GM21367 (cell line): ENCODE data around the gene SMURF2.
"Not testable (repeated sequence)": the region's sequence is repeated elsewhere in the genome, so short reads cannot be mapped to it uniquely, and the experiment has no call there.

Source experiments
- ATAC-seq: cut with Tn5 transposase; IDR thresholded peaks from one replicate; pipeline ENCODE4 v1.9.1; 2021; ENCODE audit not compliant: unreplicated experiment

Gene SMURF2

DNA sequence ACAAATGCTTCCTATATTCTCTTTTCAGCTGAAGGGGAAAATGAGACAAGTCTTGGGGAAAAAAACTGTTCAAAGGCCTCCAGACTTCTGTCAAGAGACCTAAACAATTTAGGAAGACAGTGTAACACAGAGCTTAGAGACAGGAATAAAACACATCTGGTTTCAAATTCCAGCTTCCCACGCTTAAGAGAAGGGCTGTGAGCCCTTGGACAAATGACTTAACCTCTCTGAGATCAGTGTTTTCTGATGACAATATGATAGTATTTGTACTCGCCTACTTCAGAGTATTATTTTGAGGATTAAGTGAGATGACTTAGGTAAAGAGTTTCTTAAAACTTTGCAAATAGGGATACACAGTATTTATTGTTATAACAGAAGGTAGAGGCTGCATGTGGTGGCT, 29.5 kb downstream of the SMURF2 start:
- no peak for ATAC-seq

DNA sequence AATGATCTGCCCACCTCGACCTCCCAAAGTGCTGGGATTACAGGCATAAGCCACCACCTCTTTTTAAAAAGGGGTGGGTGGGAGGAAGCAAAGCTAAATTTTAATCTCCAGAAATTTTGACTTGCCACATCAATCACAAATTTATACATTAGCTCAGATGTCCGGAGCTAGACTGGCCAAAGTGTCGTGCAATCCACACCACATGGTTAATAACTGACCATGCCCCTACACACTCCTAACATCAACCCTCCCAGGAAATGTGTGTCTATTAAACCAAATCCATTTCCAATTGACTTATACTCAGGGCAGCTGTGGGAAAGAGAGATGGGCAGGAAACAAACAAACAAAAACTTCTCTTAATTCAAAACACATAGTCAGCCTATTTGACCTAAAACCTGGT, 29.9 kb downstream of the SMURF2 start:
- ATAC-seq: no peak

DNA sequence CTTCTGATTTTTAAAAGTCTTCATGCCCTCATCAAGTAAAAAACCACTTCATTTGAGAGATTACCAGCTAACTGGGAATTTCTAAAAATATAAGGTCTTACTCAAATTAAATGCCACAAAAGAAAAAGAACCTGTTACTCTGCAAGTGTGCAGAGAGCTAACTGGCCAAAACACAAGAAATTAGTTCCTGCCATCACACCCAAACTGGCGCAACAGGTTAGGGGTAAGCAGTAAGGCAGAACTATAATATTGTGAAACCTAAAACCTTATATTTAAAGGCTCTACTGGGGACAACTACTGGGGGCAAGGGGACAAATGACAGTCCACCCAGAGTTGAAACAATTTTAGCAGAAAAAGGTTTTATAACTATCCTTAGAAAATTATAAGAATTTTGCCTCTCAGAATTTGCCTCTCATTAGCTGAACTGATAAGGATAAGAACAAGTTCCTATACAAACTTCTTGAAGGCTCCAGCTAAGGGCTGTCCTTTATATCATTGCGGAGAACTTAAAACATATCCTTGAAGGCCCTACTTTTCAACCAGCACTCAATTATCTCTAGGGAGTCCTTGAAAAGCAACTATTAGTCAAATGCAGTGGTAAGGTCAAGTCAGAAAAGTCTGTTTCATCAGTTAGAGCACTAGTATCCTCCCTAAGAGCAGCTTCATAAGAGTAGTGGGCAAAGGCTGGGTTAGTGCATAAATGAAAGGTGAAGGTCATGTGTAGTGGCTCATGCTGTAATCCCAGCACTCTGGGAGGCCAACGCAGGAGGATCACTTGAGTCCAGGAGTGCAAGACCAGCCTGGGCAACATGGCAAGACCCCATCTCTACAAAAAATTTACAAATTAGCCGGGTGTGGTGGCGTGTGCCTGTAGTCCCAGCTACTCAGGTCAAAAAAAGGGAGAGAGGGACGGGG, 31.5 kb downstream of the SMURF2 start:
- ATAC-seq: no peak

DNA sequence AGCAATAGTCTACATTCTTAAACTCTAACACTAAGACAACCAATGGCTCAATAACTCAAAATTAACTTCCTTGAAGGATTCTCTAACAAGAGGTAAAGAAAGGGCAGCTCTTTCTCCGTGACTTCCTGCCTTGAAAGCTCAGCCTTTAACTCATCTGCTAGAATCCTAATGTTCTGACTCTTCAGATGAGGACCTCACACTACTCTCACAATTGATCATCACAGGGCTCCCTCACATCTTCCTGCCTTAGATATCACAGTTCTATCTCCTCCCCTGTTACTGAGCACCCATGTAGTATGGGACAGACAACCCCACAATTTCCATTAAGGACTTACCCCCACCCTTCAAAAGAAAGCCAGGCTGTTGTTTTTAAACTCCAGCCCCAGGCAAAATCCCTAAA, 33.5 kb downstream of the SMURF2 start:
- no peak for ATAC-seq

DNA sequence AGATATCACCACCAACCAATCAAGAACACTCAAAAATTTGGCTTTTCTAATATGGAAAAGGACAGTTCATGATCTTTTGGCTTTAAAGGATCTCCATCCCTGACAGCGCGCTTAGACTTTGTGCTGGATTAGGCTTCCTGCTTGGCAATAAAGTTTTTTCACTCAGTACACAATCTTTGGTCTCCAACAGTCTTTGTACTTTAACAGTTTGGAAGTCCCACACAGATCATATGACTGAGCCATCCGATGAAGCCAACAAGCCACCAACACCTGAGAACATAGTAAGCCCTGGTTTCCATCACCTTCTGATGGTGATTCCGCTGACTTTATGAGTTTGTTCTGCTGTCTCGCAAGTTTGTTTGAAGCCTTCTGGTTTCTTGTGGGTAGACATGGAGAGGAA, 34.3 kb downstream of the SMURF2 start:
- no peak for ATAC-seq

DNA sequence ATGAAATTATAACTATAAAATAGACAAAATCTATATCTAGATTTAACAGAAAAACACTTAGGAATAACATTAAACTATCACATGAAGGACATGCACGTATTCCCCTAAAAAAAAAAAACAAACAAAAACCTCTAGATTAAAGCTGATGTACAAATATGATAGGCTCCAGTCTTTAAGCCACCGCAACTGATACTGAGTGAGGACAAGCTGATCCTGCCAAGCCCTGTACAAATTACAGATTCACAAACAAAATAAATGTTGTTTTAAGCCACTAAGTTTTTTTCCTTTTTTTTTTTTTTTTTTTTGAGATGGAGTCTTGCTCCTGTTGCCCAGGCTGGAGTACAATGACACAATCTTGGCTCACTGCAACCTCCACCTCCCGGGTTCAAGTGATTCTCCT, 35.3 kb downstream of the SMURF2 start:
- no peak for ATAC-seq

DNA sequence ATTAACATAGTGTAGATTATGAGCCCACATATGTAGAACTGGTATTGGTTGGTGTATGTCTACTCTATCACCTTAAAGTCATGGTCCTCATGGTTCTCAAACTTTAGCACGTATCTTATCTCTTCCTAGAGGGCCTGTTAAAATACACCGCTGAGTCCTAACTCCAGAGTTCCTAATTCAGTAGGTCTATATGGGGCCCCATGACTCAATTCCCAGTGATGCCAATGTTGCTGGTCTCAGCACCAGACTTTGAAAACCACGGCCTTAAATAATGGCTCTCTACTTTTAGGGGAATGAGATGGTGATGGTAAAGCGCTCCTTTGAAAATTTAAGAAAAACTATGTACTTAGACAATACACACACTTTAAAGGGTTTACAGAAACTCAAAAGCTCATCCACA, 36.6 kb downstream of the SMURF2 start:
- no peak for ATAC-seq

DNA sequence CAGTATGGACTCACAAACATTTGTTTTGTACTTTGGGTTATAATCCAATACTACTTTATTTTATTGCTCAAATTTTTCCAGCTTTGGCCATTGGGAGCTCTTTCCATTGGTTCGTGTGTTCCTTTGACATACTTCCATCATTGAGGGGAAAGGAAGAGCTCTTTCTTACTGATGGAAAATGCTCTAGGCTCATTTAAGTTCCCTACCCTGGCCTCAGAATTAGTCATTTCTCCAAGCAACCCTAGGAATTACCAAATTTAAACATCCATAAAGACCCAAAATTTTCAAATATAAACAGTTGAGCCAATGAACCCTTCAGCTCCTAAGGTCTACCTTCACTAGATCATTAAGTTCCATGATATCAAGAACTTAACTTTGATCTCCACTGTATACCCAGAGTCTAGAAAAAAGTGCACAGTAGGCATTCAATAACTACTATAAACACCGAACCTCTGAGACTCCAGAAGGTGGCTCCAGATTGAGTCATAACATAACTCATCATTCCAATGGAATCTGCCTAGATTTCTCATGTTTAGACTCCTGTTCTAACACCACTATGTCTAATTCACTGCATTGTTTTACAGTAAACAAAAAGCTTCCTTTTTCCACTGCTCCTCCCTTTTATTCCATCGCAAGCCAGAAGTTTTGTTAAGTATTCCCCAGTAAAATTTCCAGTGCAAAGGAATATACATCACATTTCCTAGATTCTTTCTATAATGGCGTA, 39.0 kb downstream of the SMURF2 start:
- no peak for ATAC-seq

DNA sequence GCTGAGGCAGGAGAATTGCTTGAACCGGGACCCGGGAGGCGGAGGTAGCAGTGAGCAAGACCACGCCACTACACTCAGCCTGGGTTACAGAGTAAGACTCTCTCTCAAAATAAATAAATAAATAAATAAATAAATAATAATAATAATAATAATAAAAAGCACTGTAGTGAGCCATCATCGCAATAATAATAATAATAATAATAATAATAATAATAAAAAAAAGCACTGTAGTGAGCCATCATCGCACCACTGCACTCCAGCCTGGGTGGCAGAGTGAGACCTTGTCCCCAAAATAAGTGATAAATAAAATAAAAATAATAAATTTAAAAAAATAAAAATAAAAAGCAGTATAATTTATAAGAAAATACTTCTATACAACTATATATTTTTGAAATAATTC, 40.3 kb downstream of the SMURF2 start:
- ATAC-seq: no peak

DNA sequence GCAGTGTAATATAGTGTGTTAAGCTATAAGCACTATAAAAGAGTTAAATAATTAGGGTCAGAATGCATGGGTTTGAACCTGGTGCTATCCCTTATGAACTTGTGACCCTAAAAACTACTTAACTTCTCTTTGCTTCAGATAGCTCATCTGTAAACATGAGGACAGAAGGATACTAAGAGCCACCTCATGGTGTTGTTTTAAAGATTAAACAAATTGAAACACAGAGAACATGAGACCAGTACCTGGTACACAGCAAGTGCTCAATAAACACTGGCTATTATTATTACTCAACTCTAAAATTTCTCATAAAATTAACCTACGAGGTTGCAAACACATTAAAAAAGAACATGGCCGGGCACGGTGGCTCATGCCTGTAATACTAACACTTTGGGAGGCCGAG, 43.3 kb downstream of the SMURF2 start:
- no peak for ATAC-seq

DNA sequence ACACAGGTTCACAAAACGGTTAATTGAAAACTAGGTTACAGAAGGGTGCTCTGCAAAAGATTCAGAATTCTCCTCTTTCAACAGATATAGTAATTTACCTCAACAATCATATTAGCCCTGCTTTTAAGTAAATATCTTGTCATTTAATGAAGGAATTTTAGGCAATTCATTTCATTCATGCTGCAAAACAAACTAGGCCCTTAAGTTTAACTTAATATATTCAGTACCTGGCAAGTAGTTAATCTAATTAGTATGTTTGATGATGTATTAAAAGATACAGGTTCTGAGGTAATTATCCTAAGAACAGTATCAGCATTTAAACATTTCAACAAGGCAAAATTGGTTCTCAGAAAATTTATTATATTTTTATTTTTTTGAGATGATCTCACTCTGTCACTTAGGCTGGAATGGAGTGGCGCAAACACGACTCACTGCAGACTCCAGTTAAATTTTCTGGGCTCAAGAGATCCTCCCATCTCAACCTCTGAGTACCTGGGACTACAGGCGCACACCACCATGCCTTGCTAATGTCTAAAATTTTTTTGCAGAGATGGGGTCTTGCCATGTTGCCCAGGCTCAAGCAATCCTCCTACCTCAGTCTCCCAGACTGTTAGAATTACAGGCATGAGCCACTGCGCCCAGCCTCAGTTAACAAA, 44.9 kb downstream of the SMURF2 start:
- no peak for ATAC-seq

DNA sequence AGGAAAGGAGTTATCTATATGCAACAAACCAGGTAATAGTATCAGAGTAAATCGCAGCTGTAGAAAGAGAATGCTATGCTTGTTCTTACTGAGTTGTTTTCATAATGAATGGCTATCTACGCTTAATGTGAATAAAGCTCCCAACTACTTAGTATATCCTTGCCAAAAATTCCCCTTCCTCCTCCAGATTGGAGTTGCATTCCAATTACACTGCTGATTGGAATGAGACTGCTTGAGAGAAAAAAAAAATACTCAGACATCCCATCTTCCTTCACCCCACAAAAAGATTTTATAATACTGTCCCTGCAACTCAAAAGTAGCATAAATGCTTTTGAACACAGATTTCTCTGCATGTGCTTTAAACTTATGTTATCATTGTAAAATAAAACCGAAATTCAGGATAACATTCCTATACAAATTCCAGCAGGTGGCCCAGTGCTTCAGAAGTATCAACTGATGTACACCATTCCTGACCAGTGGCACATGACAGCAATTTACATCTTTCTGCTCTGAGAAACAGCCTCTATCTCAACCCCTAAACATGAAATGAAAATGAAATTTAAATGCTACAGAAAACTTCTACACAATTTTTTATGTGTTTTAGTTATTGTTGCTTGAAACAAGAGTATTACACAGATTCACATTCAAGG, 47.0 kb downstream of the SMURF2 start:
- no peak for ATAC-seq

DNA sequence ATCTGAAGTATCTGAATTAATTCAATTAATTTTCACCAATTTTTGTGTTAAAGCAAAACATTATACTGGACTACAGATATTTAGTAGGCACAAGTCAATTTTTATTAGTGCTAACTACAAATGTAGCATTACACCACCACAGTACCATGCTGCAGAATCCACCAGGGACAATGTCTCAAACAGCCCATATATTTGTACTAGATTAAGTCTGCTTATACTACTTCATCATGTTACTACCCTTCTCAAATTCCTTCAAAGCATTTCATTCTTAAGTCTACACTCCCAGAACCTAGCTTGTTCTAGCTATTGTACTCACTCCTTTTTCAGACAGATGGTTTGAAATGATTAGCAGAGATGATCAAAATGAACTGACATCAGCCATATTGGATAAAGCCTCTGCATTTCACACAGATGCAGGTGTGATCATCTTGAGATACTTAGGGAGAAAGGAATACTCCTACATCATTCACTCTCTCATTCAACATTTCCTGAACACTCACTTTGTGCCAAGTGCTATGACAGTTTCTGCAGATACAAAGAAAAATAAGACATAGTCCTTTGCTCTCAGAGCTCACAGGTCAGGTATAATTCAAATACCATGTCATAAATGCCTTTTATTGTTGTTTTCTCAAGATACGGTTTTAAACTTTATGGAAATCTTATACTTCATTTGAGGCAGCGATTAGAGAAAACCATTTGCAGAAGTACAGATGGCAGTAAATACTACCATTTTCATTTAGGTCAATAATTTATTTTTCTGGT, 47.7 kb downstream of the SMURF2 start:
- ATAC-seq: no peak

DNA sequence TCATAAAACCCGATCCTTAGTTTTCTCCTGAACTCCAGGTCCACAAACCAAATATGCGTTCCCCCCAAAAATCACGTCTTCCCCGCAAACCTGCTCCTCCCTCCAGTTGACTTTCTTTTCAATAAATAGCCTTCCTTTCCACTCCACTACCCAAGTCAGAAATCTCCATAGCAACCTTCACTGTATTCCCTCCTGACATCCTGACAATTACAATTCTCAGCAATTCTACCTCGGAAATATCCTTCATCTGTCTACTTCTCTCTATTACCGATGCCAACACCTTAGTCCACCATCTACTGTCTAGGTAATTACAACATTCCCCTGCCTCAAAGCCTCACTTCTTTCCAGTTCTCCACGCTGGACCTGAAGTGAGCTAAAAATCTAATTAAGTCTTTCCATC, 50.7 kb downstream of the SMURF2 start:
- no peak for ATAC-seq

DNA sequence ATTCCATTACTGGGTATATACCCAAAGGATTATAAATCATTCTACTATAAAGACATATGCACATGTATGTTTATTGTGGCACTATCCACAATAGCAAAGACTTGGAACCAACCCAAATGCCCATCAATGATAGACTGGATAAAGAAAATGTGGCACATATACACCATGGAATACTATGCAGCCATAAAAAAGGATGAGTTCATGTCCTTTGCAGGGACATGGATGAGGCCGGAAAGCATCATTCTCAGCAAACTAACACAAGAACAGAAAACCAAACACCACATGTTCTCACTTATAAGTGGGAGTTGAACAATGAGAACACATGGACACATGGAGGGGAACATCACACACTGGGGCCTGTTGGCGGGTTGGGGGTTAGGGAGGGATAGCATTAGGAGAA, 51.9 kb downstream of the SMURF2 start:
- ATAC-seq: not testable (repeated sequence)

DNA sequence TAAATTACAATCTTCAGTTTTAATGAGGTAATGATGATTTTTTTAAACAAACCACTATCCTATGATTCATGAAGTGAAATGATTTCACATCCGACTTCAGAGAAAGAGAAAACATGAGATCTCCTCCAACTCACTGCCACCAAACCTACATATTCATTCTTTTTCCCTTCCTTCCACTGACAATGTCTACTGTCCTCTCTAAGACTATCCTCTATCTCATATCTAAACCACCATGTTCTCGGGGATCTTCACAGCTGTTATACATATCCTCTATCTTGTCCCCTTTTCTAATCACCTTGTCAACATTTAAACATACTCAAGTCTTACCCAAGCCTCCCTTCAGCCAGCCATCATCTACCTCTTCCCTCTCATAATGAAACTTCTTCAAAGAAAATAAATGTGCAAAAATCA, 53.5 kb downstream of the SMURF2 start:
- no peak for ATAC-seq

DNA sequence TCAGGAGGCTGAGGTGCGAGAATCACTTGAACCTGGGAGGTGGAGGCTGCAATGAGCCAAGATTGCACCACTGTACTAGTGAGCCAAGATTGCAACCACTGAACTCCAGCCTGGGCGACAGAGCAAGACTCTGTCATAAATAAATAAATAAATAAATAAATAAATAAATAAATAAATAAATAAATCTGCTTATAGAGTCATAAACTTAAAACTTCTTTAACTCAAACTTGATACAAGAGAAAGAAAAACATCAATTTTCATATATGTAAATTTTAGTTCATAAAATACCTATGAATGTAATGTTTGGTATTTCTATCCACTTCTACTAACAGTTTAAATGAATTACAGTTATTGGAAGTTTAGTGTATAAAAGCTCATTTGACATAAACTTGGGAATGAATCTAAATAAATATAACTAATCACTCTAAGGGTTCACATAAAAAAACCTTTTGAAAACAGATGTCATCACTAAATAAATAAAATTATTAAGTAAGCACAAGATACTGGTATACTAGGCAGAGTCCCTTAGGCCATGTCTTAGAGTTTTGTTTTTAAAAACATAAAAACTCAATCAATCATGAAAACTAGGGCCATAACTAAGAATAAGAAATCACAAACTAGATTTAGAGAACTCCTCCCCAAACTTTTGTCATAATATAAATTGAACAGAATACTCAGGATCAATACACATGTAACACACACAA, 54.1 kb downstream of the SMURF2 start:
- ATAC-seq: no peak

DNA sequence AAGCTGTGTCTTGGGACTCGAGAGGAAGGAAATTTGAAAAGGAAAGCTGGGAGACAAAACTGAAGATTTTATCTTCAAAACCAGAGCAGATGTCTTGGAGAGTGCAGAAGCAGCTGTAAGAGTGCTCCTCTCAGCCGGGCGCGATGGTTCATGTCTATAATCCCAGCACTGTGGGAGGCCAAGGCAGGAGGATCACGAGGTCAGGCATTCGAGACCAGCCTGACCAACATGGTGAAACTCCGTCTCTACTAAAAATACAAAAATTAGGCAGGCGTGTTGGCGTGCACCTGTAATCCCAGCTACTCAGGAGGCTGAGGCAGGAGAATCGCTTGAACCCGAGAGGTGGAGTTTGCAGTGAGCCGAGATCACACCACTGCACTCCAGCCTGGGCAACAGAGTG, 57.6 kb downstream of the SMURF2 start:
- ATAC-seq: not testable (repeated sequence)

DNA sequence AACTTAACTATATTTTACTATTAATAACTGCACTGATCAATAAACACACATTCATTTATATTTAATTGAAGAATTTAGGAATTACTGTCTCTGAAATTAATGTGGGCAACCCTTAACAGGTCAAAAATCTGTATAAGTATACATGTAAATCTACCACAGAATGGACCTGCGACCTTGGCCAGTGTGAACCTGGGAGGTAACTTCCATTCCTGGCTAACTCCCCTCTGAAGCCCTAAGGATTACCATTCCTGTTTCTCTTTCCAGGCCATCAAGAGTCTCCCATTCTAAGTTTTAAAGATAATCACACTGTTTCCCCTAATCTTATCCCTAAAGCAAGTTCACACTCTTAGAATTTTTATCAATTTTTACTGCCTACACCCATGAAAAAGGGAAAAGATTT, 58.1 kb downstream of the SMURF2 start:
- no peak for ATAC-seq

DNA sequence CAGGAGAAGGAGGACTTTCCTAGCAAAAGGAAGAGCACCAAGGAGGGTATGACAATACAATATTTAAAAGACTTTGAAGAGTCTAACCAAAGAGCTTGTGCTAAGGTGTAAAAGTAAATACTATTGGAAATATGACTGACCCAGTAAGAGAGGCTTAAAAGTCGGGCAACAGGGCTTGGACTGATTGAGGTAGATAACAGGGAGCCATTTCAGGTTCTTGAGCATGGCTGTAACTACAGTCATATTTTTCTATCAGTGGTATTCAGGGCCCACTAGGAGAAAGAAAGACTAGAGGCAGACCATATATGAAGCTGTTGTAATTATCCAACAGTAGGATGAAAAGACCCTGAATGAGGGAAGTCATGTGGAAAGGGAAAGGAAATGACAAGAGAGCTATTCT, 62.3 kb downstream of the SMURF2 start:
- no peak for ATAC-seq
